ENCODE results near the gene CTSC. TPM values are rescaled to one million over a fixed set of nuclear protein-coding genes. Genes with fewer than 3 reads are reported as not detected.

The CTSC gene
- total and polyA plus RNA-seq, 3 experiments from 2014 or later = 128 to 261 (median 132) TPM

GRCh38 chr11:88292171-88292843 is 45.2 kb downstream of the CTSC start:
- Mint-ChIP-seq H3K9me3 (no peaks in the 10 kb centered on the region), H3K36me3 (peaks cover 37 to 87% (median 40%) of the 10 kb centered on the region in 3 donors), H3K27me3 (peaks cover 0 to 1% of the 10 kb centered on the region in 2 donors), H3K4me1 (peaks cover 0 to 12% (median 12%) of the 10 kb centered on the region in 3 donors), H3K27ac (peak overlapping the region in 2 of 8 donors; percentile 21 to 49), H3K4me3 (no peak overlapping the region)
- Histone ChIP-seq H3K36me3 (ENCODE audit: insufficient read depth, low read length) (peaks cover 23% of the 10 kb centered on the region), H3K4me3 (ENCODE audit: low read length) (no peak overlapping the region), H3K4me1 (ENCODE audit: insufficient read depth, low read length) (no peaks in the 10 kb centered on the region), H3K27ac (ENCODE audit: low read depth, low read length) (no peak overlapping the region), H3K9me3 (ENCODE audit: low read length) (no peaks in the 10 kb centered on the region), H3K27me3 (ENCODE audit: insufficient read depth, low read length, poor library complexity, severe bottlenecking) (no peaks in the 10 kb centered on the region)
- ChIA-PET CTCF (no interaction called here), POLR2A (no interaction called here)
- DNase-seq = no peak

- Histone ChIP-seq H3K9me3 (ENCODE audit: low read length) (no peaks in the 10 kb centered on the region), H3K4me1 (ENCODE audit: insufficient read depth, low read length) (no peaks in the 10 kb centered on the region), H3K36me3 (ENCODE audit: insufficient read depth, low read length) (peaks cover 8% of the 10 kb centered on the region), H3K27me3 (ENCODE audit: insufficient read depth, low read length, poor library complexity, severe bottlenecking) (no peaks in the 10 kb centered on the region), H3K4me3 (ENCODE audit: low read length) (no peak overlapping the region), H3K27ac (ENCODE audit: low read depth, low read length) (no peak overlapping the region)
- H3K27me3 Mint-ChIP-seq = peaks cover 0 to 1% of the 10 kb centered on the region in 2 donors
- H3K4me3 Mint-ChIP-seq = no peak overlapping the region
- no peaks in the 10 kb centered on the region for H3K9me3 Mint-ChIP-seq
- peaks cover 34 to 66% (median 44%) of the 10 kb centered on the region in 3 donors for H3K36me3 Mint-ChIP-seq
- CTCF ChIA-PET = no interaction called here
- peaks cover 0 to 4% (median 3%) of the 10 kb centered on the region in 3 donors for H3K4me1 Mint-ChIP-seq
- POLR2A ChIA-PET = no interaction called here
- no peak for DNase-seq
- H3K27ac Mint-ChIP-seq = no peak overlapping the region
Measured at GRCh38 chr11:88288560-88288959, 49.0 kb downstream of the CTSC start.

- no peaks in the 10 kb centered on the region for H3K4me1 ChIP-seq (ENCODE audit: insufficient read depth, low read length)
- H3K36me3 ChIP-seq (ENCODE audit: insufficient read depth, low read length) = peaks cover 7% of the 10 kb centered on the region
- CTCF ChIA-PET = no interaction called here
- H3K4me3 ChIP-seq (ENCODE audit: low read length) = no peak overlapping the region
- Mint-ChIP-seq H3K27ac (no peak overlapping the region), H3K4me3 (no peak overlapping the region), H3K36me3 (peaks cover 28 to 44% (median 44%) of the 10 kb centered on the region in 3 donors), H3K27me3 (peaks cover 0 to 1% of the 10 kb centered on the region in 2 donors), H3K9me3 (no peaks in the 10 kb centered on the region), H3K4me1 (no peaks in the 10 kb centered on the region)
- no peak for DNase-seq
- POLR2A ChIA-PET = no interaction called here
- no peak overlapping the region for H3K27ac ChIP-seq (ENCODE audit: low read depth, low read length)
- no peaks in the 10 kb centered on the region for H3K9me3 ChIP-seq (ENCODE audit: low read length)
- H3K27me3 ChIP-seq (ENCODE audit: insufficient read depth, low read length, poor library complexity, severe bottlenecking) = no peaks in the 10 kb centered on the region
Measured at GRCh38 chr11:88284336-88285050, 53.0 kb downstream of the CTSC start.

- peaks cover 23 to 42% (median 29%) of the 10 kb centered on the region in 3 donors for H3K36me3 Mint-ChIP-seq
- Histone ChIP-seq H3K9me3 (ENCODE audit: low read length) (no peaks in the 10 kb centered on the region), H3K27me3 (ENCODE audit: insufficient read depth, low read length, poor library complexity, severe bottlenecking) (no peaks in the 10 kb centered on the region), H3K36me3 (ENCODE audit: insufficient read depth, low read length) (no peaks in the 10 kb centered on the region), H3K4me3 (ENCODE audit: low read length) (no peak overlapping the region), H3K4me1 (ENCODE audit: insufficient read depth, low read length) (no peaks in the 10 kb centered on the region), H3K27ac (ENCODE audit: low read depth, low read length) (no peak overlapping the region)
- H3K27ac Mint-ChIP-seq = peak overlapping the region in 2 of 8 donors; percentile 72 to 96
- H3K27me3 Mint-ChIP-seq = peaks cover 0 to 1% of the 10 kb centered on the region in 2 donors
- ChIA-PET CTCF (interaction anchor here (1.1 kb wide), 1 partner anchor 197 kb away, joined by 3 read pairs; no protein-coding TSS in a partner anchor), POLR2A (no interaction called here)
- H3K4me3 Mint-ChIP-seq = no peak overlapping the region
- no peaks in the 10 kb centered on the region for H3K9me3 Mint-ChIP-seq
- DNase-seq = no peak
- H3K4me1 Mint-ChIP-seq = no peaks in the 10 kb centered on the region
Measured at GRCh38 chr11:88282747-88283515, 54.6 kb downstream of the CTSC start.

GRCh38 chr11:88281317-88281712 is 56.2 kb downstream of the CTSC start:
- Histone ChIP-seq H3K27ac (ENCODE audit: low read depth, low read length) (no peak overlapping the region), H3K4me1 (ENCODE audit: insufficient read depth, low read length) (no peaks in the 10 kb centered on the region), H3K4me3 (ENCODE audit: low read length) (no peak overlapping the region), H3K9me3 (ENCODE audit: low read length) (no peaks in the 10 kb centered on the region), H3K27me3 (ENCODE audit: insufficient read depth, low read length, poor library complexity, severe bottlenecking) (no peaks in the 10 kb centered on the region), H3K36me3 (ENCODE audit: insufficient read depth, low read length) (no peaks in the 10 kb centered on the region)
- CTCF ChIA-PET = interaction anchor here (1.1 kb wide), 1 partner anchor 18 kb away, joined by 3 read pairs; no protein-coding TSS in a partner anchor
- Mint-ChIP-seq H3K27ac (peak overlapping the region in 1 of 8 donors; percentile 30), H3K4me1 (peaks cover 0 to 10% (median 0%) of the 10 kb centered on the region in 3 donors), H3K9me3 (no peaks in the 10 kb centered on the region), H3K27me3 (no peaks in the 10 kb centered on the region), H3K36me3 (peaks cover 18 to 32% (median 22%) of the 10 kb centered on the region in 3 donors), H3K4me3 (no peak overlapping the region)
- DNase-seq = no peak
- POLR2A ChIA-PET = interaction anchor here (0.7 kb wide), 1 partner anchor 53 kb away, joined by 3 read pairs; no protein-coding TSS in a partner anchor

GRCh38 chr11:88280673-88281316 is 56.7 kb downstream of the CTSC start:
- Histone ChIP-seq H3K36me3 (ENCODE audit: insufficient read depth, low read length) (no peaks in the 10 kb centered on the region), H3K4me1 (ENCODE audit: insufficient read depth, low read length) (no peaks in the 10 kb centered on the region), H3K27me3 (ENCODE audit: insufficient read depth, low read length, poor library complexity, severe bottlenecking) (no peaks in the 10 kb centered on the region), H3K9me3 (ENCODE audit: low read length) (no peaks in the 10 kb centered on the region), H3K27ac (ENCODE audit: low read depth, low read length) (no peak overlapping the region), H3K4me3 (ENCODE audit: low read length) (no peak overlapping the region)
- Mint-ChIP-seq H3K27ac (no peak overlapping the region), H3K4me3 (no peak overlapping the region), H3K36me3 (peaks cover 18 to 32% (median 22%) of the 10 kb centered on the region in 3 donors), H3K4me1 (peaks cover 0 to 10% (median 2%) of the 10 kb centered on the region in 3 donors), H3K9me3 (no peaks in the 10 kb centered on the region), H3K27me3 (no peaks in the 10 kb centered on the region)
- ChIA-PET POLR2A (no interaction called here), CTCF (interaction anchor here (1.1 kb wide), 1 partner anchor 19 kb away, joined by 3 read pairs; no protein-coding TSS in a partner anchor)
- DNase-seq = no peak

- no peaks in the 10 kb centered on the region for H3K27me3 ChIP-seq (ENCODE audit: insufficient read depth, low read length, poor library complexity, severe bottlenecking)
- no peaks in the 10 kb centered on the region for H3K36me3 ChIP-seq (ENCODE audit: insufficient read depth, low read length)
- Mint-ChIP-seq H3K4me1 (peaks cover 0 to 10% (median 3%) of the 10 kb centered on the region in 3 donors), H3K9me3 (no peaks in the 10 kb centered on the region), H3K27me3 (no peaks in the 10 kb centered on the region), H3K36me3 (peaks cover 8 to 28% (median 19%) of the 10 kb centered on the region in 3 donors), H3K4me3 (no peak overlapping the region), H3K27ac (no peak overlapping the region)
- no peak overlapping the region for H3K27ac ChIP-seq (ENCODE audit: low read depth, low read length)
- ChIA-PET POLR2A (no interaction called here), CTCF (no interaction called here)
- no peaks in the 10 kb centered on the region for H3K4me1 ChIP-seq (ENCODE audit: insufficient read depth, low read length)
- H3K4me3 ChIP-seq (ENCODE audit: low read length) = no peak overlapping the region
- no peaks in the 10 kb centered on the region for H3K9me3 ChIP-seq (ENCODE audit: low read length)
- DNase-seq = no peak
Measured at GRCh38 chr11:88277349-88277915, 60.1 kb downstream of the CTSC start.
